Measurements from ENCODE around the gene RLN2.
"Not testable (repeated sequence)": the region's sequence is repeated elsewhere in the genome, so short reads cannot be mapped to it uniquely, and the experiment has no call there.

DNA sequence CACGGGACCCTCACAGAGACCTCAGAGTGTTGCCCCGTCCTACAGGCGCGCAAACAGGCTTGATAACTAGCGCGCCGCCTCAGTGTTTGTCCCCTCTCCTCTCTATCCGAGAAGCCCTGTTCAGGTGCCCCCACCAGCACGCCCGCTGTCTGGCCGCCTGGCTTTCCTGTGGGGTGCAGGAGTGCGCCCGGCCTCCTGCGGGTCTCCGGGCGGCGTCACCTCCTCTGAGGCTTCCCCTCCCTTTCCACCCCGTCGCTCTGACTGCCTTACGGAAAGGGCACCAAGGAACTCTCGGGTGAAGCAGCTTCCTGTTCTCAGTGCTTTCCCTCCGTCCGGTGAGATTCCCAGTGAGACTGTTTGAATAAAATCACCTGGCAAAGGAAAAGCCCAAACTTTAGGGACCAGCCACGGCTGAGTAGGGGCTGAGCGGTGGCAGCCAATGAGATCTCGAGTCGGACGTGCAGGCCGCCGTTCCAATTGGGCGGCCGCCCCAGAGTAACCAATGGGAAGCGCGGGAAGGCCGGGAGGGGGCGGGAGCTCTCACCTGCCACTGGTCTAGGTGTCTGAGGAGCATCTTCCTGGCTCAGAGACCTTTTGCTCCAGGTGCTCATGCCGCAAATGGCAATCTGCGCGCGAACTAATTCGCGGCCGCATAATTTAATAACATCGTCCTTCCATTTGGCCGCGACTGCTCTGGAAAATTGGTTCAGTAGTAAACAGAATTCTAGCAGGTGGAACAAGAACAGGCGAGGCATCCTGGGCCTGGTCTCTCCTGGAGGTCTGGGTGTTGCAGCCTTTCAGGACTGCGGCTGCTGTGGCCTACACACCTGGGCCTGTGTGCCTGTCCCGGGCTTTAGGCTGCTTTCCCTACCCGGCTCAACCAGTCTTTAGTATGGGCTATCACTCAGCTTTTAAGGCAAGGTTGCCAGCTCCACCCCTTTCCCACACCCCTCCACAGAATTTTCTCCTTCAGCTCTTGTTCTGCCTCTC lies 34.8 kb upstream of the RLN2 start, which contains the start of gene RLN1:
- TF ChIP-seq YY1 (IDR thresholded peaks at IDR 0.05; ENCODE audit: insufficient read depth, insufficient read length); ZNF274 (IDR thresholded peaks at IDR 0.05; ENCODE audit: low read depth, low read length); SUZ12 (IDR thresholded peaks at IDR 0.05; ENCODE audit: extremely low read depth, insufficient read depth, insufficient read length): not testable (repeated sequence)
